Osteoblast (primary cell): ENCODE measurements around the gene LRP10. TPM values are rescaled to one million over a fixed set of nuclear protein-coding genes. Genes with fewer than 3 reads are reported as not detected.
A peak's percentile ranks its signal among the peaks of the same experiment; 100 is the strongest.

ENCODE experiments used
- DNase-seq: peaks from one replicate; pipeline ENCODE4 v3.0.0; 2011; ENCODE audit warnings: low spot score, mixed read lengths; ENCODE audit not compliant: insufficient read length; ENCODE audit errors: missing footprints
- H2AFZ ChIP-seq: 2 replicates; pipeline ENCODE4 v1.6.0; 2011; ENCODE audit warnings: mild to moderate bottlenecking, low read length
- H3K27ac ChIP-seq: 2 replicates; pipeline ENCODE4 v1.5.1; 2011; ENCODE audit warnings: mild to moderate bottlenecking, low read depth, low read length, moderate library complexity
- H3K27me3 ChIP-seq: 2 replicates; pipeline ENCODE4 v1.6.0; 2012; ENCODE audit warnings: mild to moderate bottlenecking, control low read depth, inconsistent platforms, low read length, moderate library complexity; ENCODE audit not compliant: insufficient read depth
- H3K36me3 ChIP-seq: 2 replicates; pipeline ENCODE4 v1.5.1; 2011; ENCODE audit warnings: mild to moderate bottlenecking, low read length, control low read depth, moderate library complexity; ENCODE audit not compliant: insufficient read depth
- H3K4me1 ChIP-seq: 2 replicates; pipeline ENCODE4 v1.5.1; 2011; ENCODE audit warnings: mild to moderate bottlenecking, low read length, control low read depth, moderate library complexity; ENCODE audit not compliant: insufficient read depth
- H3K4me2 ChIP-seq: 2 replicates; pipeline ENCODE4 v1.6.0; 2011; ENCODE audit warnings: mild to moderate bottlenecking, low read length; ENCODE audit not compliant: insufficient read depth
- H3K4me3 ChIP-seq: fragments of 200-600 bp; sonication (generic); 3 replicates; pipeline ENCODE4 v1.5.1; 2012; ENCODE audit warnings: mild to moderate bottlenecking, low read length, inconsistent platforms; ENCODE audit not compliant: insufficient read depth
- H3K79me2 ChIP-seq: 2 replicates; pipeline ENCODE4 v1.6.0; 2012; ENCODE audit warnings: mild to moderate bottlenecking, low read length, control low read depth, inconsistent platforms; ENCODE audit not compliant: insufficient read depth
- H3K9me3 ChIP-seq: 2 replicates; pipeline ENCODE4 v1.5.1; 2011; ENCODE audit warnings: low read depth, low read length, control low read depth
- H4K20me1 ChIP-seq: 2 replicates; pipeline ENCODE4 v1.6.0; 2012; ENCODE audit warnings: mild to moderate bottlenecking, low read length, control low read depth; ENCODE audit not compliant: insufficient read depth
- total RNA-seq: library from RNA; depleted of rRNA; stranded (reverse); fragments of >200 nt; gene quantifications from 2 replicates; pipeline ENCODE4 v1.2.3, GENCODE V29; 2012
- TF ChIP-seq, protein P1 (sequence below): IDR thresholded peaks from 2 replicates; pipeline ENCODE4 v1.5.1; 2011; ENCODE audit warnings: mild to moderate bottlenecking, low read depth, low read length, moderate library complexity; ENCODE audit errors: extremely low read depth

LRP10 gene
- total RNA-seq, 1 donor: 147 TPM

DNA sequence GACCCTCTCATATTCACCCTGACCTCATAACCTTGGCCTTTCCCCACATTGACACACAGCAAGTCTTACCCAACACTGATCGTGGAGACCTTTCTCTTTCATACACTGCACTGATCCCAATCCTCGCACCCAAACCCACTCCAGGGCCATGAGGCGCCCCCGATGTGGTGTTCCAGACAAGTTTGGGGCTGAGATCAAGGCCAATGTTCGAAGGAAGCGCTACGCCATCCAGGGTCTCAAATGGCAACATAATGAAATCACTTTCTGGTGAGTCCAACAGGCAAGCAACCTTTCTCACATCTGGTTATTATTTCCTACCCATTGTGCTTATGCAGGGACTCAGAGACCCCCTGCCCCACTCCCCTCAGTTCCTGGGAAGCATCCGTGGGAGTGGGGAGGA, 29.8 kb upstream of the LRP10 start:
- no peaks in the 10 kb centered on the region for H3K9me3 ChIP-seq
- H3K79me2 ChIP-seq: peaks cover 99% of the 10 kb centered on the region
- no peaks in the 10 kb centered on the region for H3K27me3 ChIP-seq
- no peak overlapping the region for H3K4me3 ChIP-seq
- no peak overlapping the region for H2AFZ ChIP-seq
- no peak overlapping the region for H3K4me2 ChIP-seq
- H4K20me1 ChIP-seq: peaks cover 21% of the 10 kb centered on the region
- peak overlapping the region; percentile 97 for H3K27ac ChIP-seq
- peaks cover 61% of the 10 kb centered on the region for H3K36me3 ChIP-seq
- peak; percentile 35 for DNase-seq
- TF ChIP-seq, protein P1, sequence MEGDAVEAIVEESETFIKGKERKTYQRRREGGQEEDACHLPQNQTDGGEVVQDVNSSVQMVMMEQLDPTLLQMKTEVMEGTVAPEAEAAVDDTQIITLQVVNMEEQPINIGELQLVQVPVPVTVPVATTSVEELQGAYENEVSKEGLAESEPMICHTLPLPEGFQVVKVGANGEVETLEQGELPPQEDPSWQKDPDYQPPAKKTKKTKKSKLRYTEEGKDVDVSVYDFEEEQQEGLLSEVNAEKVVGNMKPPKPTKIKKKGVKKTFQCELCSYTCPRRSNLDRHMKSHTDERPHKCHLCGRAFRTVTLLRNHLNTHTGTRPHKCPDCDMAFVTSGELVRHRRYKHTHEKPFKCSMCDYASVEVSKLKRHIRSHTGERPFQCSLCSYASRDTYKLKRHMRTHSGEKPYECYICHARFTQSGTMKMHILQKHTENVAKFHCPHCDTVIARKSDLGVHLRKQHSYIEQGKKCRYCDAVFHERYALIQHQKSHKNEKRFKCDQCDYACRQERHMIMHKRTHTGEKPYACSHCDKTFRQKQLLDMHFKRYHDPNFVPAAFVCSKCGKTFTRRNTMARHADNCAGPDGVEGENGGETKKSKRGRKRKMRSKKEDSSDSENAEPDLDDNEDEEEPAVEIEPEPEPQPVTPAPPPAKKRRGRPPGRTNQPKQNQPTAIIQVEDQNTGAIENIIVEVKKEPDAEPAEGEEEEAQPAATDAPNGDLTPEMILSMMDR: no peak
- H3K4me1 ChIP-seq: peaks cover 39% of the 10 kb centered on the region

DNA sequence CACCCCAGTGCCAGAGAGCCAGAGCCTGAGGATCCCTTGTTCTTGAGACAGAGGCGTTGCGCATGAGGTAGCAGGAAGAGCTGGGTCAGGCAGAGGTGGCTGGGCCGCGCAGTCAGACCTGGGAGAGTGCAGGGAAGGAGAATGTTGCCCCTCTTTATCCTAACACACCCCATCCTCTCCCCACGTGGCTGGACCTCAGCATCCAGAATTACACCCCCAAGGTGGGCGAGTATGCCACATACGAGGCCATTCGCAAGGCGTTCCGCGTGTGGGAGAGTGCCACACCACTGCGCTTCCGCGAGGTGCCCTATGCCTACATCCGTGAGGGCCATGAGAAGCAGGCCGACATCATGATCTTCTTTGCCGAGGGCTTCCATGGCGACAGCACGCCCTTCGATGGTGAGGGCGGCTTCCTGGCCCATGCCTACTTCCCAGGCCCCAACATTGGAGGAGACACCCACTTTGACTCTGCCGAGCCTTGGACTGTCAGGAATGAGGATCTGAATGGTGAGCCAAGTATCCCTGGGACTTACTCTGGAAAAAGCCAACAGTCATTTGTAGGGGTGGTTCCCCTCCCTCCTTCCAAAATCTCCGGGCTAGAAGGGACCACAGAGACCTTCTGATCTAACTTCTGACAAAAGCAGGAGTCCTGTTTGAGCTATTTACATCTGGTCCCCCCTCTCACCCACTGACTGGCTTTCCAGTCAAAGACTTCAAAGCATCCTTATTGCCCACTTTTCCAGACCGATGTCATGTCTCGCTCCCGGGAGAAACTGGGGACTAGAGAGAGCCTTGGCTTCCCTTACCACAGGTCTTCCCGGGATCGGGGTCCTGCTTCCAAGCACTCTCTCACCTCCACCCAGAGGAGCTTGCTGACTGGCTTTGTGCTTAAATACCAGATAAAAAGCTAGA, 29.1 kb upstream of the LRP10 start:
- H3K4me2 ChIP-seq: no peak overlapping the region
- H3K4me3 ChIP-seq: no peak overlapping the region
- TF ChIP-seq, protein P1: no peak
- peaks cover 94% of the 10 kb centered on the region for H3K79me2 ChIP-seq
- peaks cover 43% of the 10 kb centered on the region for H3K4me1 ChIP-seq
- H3K27ac ChIP-seq: peak overlapping the region; percentile 97
- no peak overlapping the region for H2AFZ ChIP-seq
- no peaks in the 10 kb centered on the region for H3K27me3 ChIP-seq
- H3K9me3 ChIP-seq: no peaks in the 10 kb centered on the region
- peaks cover 21% of the 10 kb centered on the region for H4K20me1 ChIP-seq
- peak; percentile 62 for DNase-seq
- H3K36me3 ChIP-seq: peaks cover 63% of the 10 kb centered on the region

DNA sequence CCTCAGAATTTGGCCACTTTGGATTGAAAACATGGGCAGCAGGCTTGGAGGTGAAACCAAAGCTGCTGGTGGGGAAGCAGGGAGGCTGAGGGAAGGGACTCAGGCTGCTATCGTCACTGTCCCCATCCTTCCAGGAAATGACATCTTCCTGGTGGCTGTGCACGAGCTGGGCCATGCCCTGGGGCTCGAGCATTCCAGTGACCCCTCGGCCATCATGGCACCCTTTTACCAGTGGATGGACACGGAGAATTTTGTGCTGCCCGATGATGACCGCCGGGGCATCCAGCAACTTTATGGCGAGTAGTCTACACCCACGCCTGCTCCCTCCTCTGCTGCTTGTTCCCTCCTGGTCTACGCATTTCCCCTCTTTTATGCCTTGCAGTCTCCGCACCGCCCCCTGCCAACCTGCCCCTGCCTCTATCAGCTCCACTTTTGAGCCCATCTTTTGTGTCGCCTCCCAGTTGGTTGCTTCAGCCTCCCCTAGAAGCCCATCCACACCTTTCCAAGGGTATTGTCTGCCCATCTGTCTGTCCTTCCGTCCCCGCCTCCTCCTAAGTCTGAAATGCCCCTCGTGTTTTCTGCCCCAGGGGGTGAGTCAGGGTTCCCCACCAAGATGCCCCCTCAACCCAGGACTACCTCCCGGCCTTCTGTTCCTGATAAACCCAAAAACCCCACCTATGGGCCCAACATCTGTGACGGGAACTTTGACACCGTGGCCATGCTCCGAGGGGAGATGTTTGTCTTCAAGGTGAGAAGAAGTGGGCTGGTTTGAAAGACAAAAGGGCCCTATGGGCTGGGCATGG, 28.2 kb upstream of the LRP10 start:
- Histone ChIP-seq H3K4me2 (no peak overlapping the region), H4K20me1 (peaks cover 21% of the 10 kb centered on the region), H3K4me1 (peaks cover 49% of the 10 kb centered on the region), H3K27ac (peak overlapping the region; percentile 97), H3K79me2 (peaks cover 86% of the 10 kb centered on the region), H3K9me3 (no peaks in the 10 kb centered on the region), H3K4me3 (no peak overlapping the region), H3K27me3 (no peaks in the 10 kb centered on the region), H2AFZ (no peak overlapping the region), H3K36me3 (peaks cover 63% of the 10 kb centered on the region)
- DNase-seq: peak; percentile 73
- TF ChIP-seq, protein P1: no peak
